CD4-positive, alpha-beta T cell treated with Interferon gamma for 1 hour (primary cell): ENCODE measurements around the gene KLRF1.
"Not testable (repeated sequence)": the region's sequence is repeated elsewhere in the genome, so short reads cannot be mapped to it uniquely, and the experiment has no call there.

Experiments
- DNase-seq: peaks from one replicate; pipeline ENCODE4 v3.0.0-alpha.2; 2020

KLRF1 gene

GRCh38 chr12:9872162-9872561 lies 44.9 kb downstream of the KLRF1 start:
- DNase-seq: no peak

- DNase-seq: no peak
These were observed 45.5 kb downstream of the KLRF1 start for GRCh38 chr12:9872742-9873141.

- not testable (repeated sequence) for DNase-seq
These were observed 48.8 kb downstream of the KLRF1 start for GRCh38 chr12:9876120-9876519.

GRCh38 chr12:9880532-9881078 lies 53.3 kb downstream of the KLRF1 start:
- no peak for DNase-seq

GRCh38 chr12:9881246-9881645 lies 54.0 kb downstream of the KLRF1 start, which contains the start of gene KLRF2:
KLRF2 (plus strand) TSS chr12:9881489; CDS start chr12:9881596, 107 bp downstream.
- DNase-seq: no peak

- DNase-seq: no peak
These were observed 54.7 kb downstream of the KLRF1 start for GRCh38 chr12:9881988-9882387.

- no peak for DNase-seq
These were observed 55.9 kb downstream of the KLRF1 start for GRCh38 chr12:9883175-9883574.

GRCh38 chr12:9888665-9889273 lies 61.5 kb downstream of the KLRF1 start:
- no peak for DNase-seq
